ENCODE data around the gene UBE2S. TPM values are rescaled to one million over a fixed set of nuclear protein-coding genes. Genes with fewer than 3 reads are reported as not detected.
A peak's percentile ranks its signal among the peaks of the same experiment; 100 is the strongest.

Gene UBE2S
- total RNA-seq, 1 experiment from 2014 or later: 440 TPM

- Histone ChIP-seq H3K9me3 (no peaks in the 10 kb centered on the region), H3K4me3 (no peak overlapping the region), H3K36me3 (peaks cover 52% of the 10 kb centered on the region), H3K27me3 (no peaks in the 10 kb centered on the region)
- DNase-seq: no peak
These were observed 15.6 kb downstream of the UBE2S start for GRCh38 chr19:55391702-55392615.

- Histone ChIP-seq H3K9me3 (no peaks in the 10 kb centered on the region), H3K27me3 (no peaks in the 10 kb centered on the region), H3K36me3 (peaks cover 59% of the 10 kb centered on the region), H3K4me3 (no peak overlapping the region)
- no peak for DNase-seq
These were observed 16.4 kb downstream of the UBE2S start for GRCh38 chr19:55391191-55391670.

- DNase-seq: no peak
- Histone ChIP-seq H3K36me3 (peaks cover 63% of the 10 kb centered on the region), H3K4me3 (no peak overlapping the region), H3K27me3 (no peaks in the 10 kb centered on the region), H3K9me3 (no peaks in the 10 kb centered on the region)
These were observed 17.1 kb downstream of the UBE2S start for GRCh38 chr19:55390461-55390880.

- no peak overlapping the region for H3K4me3 ChIP-seq
- DNase-seq: no peak
- no peaks in the 10 kb centered on the region for H3K27me3 ChIP-seq
- peaks cover 63% of the 10 kb centered on the region for H3K36me3 ChIP-seq
- no peaks in the 10 kb centered on the region for H3K9me3 ChIP-seq
These were observed 17.9 kb downstream of the UBE2S start for GRCh38 chr19:55389386-55390317.

GRCh38 chr19:55387736-55388497 lies 19.7 kb downstream of the UBE2S start:
- Histone ChIP-seq H3K27me3 (no peaks in the 10 kb centered on the region), H3K9me3 (no peaks in the 10 kb centered on the region), H3K4me3 (peak overlapping the region; percentile 94), H3K36me3 (peaks cover 63% of the 10 kb centered on the region)
- DNase-seq: no peak

GRCh38 chr19:55386493-55386971 lies 21.1 kb downstream of the UBE2S start:
- no peak for DNase-seq
- Histone ChIP-seq H3K36me3 (peaks cover 57% of the 10 kb centered on the region), H3K27me3 (no peaks in the 10 kb centered on the region), H3K9me3 (no peaks in the 10 kb centered on the region), H3K4me3 (peak overlapping the region; percentile 94)

GRCh38 chr19:55385724-55386492 lies 21.7 kb downstream of the UBE2S start, which contains the start of gene RPL28:
Gene RPL28 (plus strand): TSS chr19:55385932. CDS start chr19:55386358, 426 bp downstream.
- H3K36me3 ChIP-seq: peaks cover 51% of the 10 kb centered on the region
- H3K4me3 ChIP-seq: peak within 1 kb of the TSS; percentile 94
- H3K9me3 ChIP-seq: no peaks in the 10 kb centered on the region
- peak; percentile 97 for DNase-seq
- no peaks in the 10 kb centered on the region for H3K27me3 ChIP-seq

- Histone ChIP-seq H3K36me3 (peaks cover 43% of the 10 kb centered on the region), H3K27me3 (no peaks in the 10 kb centered on the region), H3K4me3 (peak overlapping the region; percentile 94), H3K9me3 (no peaks in the 10 kb centered on the region)
- DNase-seq: peak; percentile 96
These were observed 22.5 kb downstream of the UBE2S start for GRCh38 chr19:55384920-55385723.

- H3K4me3 ChIP-seq: peak within 1 kb of the TSS; percentile 94
- H3K27me3 ChIP-seq: no peaks in the 10 kb centered on the region
- H3K9me3 ChIP-seq: no peaks in the 10 kb centered on the region
- peaks cover 35% of the 10 kb centered on the region for H3K36me3 ChIP-seq
- no peak for DNase-seq
These were observed 23.3 kb downstream of the UBE2S start, which contains the start of gene TMEM238 for GRCh38 chr19:55384131-55384919. Gene TMEM238 (minus strand): TSS chr19:55384292. CDS start chr19:55384259, 33 bp downstream.

- no peaks in the 10 kb centered on the region for H3K9me3 ChIP-seq
- DNase-seq: peak; percentile 72
These were observed 24.1 kb downstream of the UBE2S start for GRCh38 chr19:55383279-55384130.

GRCh38 chr19:55382522-55383054 lies 25.0 kb downstream of the UBE2S start:
- Histone ChIP-seq H3K27me3 (no peaks in the 10 kb centered on the region), H3K36me3 (peaks cover 17% of the 10 kb centered on the region), H3K4me3 (no peak overlapping the region), H3K9me3 (no peaks in the 10 kb centered on the region)
- no peak for DNase-seq

More at GRCh38 chr19:55383279-55384130, 24.1 kb downstream of the UBE2S start:
- peak overlapping the region; percentile 94 for H3K4me3 ChIP-seq
- H3K27me3 ChIP-seq: no peaks in the 10 kb centered on the region
- H3K36me3 ChIP-seq: peaks cover 26% of the 10 kb centered on the region

- Histone ChIP-seq H3K36me3 (peaks cover 12% of the 10 kb centered on the region), H3K27me3 (no peaks in the 10 kb centered on the region), H3K4me3 (no peak overlapping the region), H3K9me3 (no peaks in the 10 kb centered on the region)
- no peak for DNase-seq
These were observed 25.6 kb downstream of the UBE2S start for GRCh38 chr19:55382013-55382412.

GRCh38 chr19:55379174-55379573 lies 28.4 kb downstream of the UBE2S start:
- Histone ChIP-seq H3K27me3 (no peaks in the 10 kb centered on the region), H3K4me3 (no peak overlapping the region), H3K36me3 (no peaks in the 10 kb centered on the region; the same call in 1 of the 2 replicates), H3K9me3 (no peaks in the 10 kb centered on the region)
- DNase-seq: no peak
